Measurements from ENCODE around the gene DAND5. TPM values are rescaled to one million over a fixed set of nuclear protein-coding genes. Genes with fewer than 3 reads are reported as not detected.
A peak's percentile ranks its signal among the peaks of the same experiment; 100 is the strongest.

Gene DAND5
- total and polyA plus RNA-seq, 9 of the 15 experiments (the other 6 are each of a cell fraction or from before 2014, with no cell fraction given): 0.22 to 0.83 (median 0.60) TPM

GRCh38 chr19:12965017-12965811 is 4.2 kb upstream of the DAND5 start (continued):
- TF ChIP-seq, protein P1, sequence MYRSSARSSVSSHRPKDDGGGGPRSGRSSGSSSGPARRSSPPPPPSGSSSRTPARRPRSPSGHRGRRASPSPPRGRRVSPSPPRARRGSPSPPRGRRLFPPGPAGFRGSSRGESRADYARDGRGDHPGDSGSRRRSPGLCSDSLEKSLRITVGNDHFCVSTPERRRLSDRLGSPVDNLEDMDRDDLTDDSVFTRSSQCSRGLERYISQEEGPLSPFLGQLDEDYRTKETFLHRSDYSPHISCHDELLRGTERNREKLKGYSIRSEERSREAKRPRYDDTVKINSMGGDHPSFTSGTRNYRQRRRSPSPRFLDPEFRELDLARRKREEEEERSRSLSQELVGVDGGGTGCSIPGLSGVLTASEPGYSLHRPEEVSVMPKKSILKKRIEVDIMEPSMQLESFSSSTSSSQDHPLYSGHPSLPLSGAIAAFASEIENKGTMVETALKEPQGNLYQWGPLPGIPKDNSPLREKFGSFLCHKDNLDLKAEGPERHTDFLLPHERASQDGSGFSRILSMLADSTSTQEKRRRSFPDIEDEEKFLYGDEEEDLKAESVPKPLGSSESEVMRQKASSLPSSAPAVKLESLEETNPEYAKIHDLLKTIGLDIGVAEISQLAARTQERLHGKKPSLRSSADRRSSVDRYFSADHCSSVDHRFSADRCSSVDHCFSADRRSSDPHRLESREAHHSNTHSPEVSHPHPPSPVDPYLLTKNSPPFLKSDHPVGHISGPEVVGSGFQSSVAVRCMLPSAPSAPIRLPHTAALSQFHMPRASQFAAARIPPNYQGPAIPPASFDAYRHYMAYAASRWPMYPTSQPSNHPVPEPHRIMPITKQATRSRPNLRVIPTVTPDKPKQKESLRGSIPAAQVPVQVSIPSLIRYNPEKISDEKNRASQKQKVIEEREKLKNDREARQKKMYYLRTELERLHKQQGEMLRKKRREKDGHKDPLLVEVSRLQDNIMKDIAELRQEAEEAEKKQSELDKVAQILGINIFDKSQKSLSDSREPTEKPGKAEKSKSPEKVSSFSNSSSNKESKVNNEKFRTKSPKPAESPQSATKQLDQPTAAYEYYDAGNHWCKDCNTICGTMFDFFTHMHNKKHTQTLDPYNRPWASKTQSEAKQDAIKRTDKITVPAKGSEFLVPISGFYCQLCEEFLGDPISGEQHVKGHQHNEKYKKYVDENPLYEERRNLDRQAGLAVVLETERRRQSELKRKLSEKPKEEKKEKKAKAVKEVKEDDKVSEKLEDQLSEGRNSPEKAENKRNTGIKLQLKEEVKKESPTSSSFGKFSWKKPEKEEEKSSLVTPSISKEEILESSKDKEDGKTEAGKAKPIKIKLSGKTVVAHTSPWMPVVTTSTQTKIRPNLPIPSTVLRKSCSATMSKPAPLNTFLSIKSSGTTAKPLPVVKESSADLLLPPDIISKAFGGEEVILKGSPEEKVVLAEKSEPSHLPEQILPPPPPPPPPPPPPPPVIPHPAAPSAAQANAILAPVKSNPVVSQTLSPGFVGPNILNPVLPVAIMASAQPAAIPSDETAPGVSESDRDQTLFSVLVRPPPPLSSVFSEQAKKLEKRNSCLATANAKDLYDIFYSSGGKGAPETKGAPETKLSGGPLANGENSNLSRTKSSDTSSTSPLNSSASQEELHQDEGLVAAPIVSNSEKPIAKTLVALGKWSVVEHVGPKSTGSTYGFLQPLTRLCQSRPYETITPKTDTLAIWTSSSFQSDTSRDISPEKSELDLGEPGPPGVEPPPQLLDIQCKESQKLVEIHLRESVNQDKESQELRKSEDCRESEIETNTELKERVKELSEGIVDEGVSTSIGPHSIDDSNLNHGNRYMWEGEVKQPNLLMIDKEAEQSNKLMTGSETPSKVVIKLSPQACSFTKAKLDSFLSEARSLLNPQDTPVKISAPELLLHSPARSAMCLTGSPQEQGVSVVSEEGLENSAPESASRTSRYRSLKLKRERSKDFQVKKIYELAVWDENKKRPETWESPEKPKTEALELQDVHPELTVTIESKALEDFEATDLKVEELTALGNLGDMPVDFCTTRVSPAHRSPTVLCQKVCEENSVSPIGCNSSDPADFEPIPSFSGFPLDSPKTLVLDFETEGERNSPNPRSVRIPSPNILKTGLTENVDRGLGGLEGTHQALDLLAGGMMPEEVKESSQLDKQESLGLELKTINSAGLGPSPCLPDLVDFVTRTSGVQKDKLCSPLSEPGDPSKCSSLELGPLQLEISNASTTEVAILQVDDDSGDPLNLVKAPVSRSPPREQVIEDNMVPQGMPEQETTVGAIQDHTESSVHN (IDR thresholded peaks at IDR 0.05; ENCODE audit: borderline replicate concordance in 1 of 2, low read depth in 1 of 2): no peak
- TF ChIP-seq MITF (IDR thresholded peaks at IDR 0.05): 0 out of 2 replicates have a peak, but pooled peaks have one; percentile 20
- no peak for TF ChIP-seq BDP1 (IDR thresholded peaks at IDR 0.05; ENCODE audit: insufficient read depth, insufficient read length)
- TF ChIP-seq TSHZ1 (CRISPR knock-in tag; IDR thresholded peaks at IDR 0.05): no peak
- TF ChIP-seq ZFP1 (CRISPR knock-in tag; IDR thresholded peaks at IDR 0.05): no peak
- TF ChIP-seq KAT7 (CRISPR knock-in tag; IDR thresholded peaks at IDR 0.05; ENCODE audit: borderline replicate concordance): peak; percentile 84; the same call in 1 of the 2 replicates
- TF ChIP-seq HNRNPLL (IDR thresholded peaks at IDR 0.05; ENCODE audit: low read depth, low read length, poor library complexity, severe bottlenecking): peak; percentile 36
- no peak for TF ChIP-seq U2AF2 (optimal IDR thresholded peaks at IDR 0.05; ENCODE audit: low read depth, low read length)
- peak; percentile 70 for TF ChIP-seq ZFX (CRISPR knock-in tag; IDR thresholded peaks at IDR 0.05)
- TF ChIP-seq RFX5 (IDR thresholded peaks at IDR 0.05; ENCODE audit: low read depth, low read length): no peak
- TF ChIP-seq ETS1 (conservative IDR thresholded peaks at IDR 0.05; ENCODE audit: control insufficient read depth, low read depth, low read length): peak; percentile 81; the same call in 1 of the 2 replicates

All from K562 (cell line).